SU-DHL-6 (cell line): ENCODE data around the gene CEP164.

Experiments used
- H2AFZ ChIP-seq: fragments of 200-600 bp; sonication (generic); 2 replicates; pipeline ENCODE4 v1.6.1; 2014; ENCODE audit warnings: low read depth, mild to moderate bottlenecking, moderate library complexity, mixed read lengths, antibody characterized with exemption, low read length; ENCODE audit not compliant: severe bottlenecking
- H3F3A ChIP-seq: fragments of 200-600 bp; shearing (Covaris generic); 2 replicates; pipeline ENCODE4 v1.6.0; 2016; ENCODE audit warnings: antibody characterized with exemption, mild to moderate bottlenecking; ENCODE audit not compliant: insufficient read depth
- H3K27ac ChIP-seq: fragments of 200-600 bp; sonication (generic); 2 replicates; pipeline ENCODE4 v1.5.1; 2016; ENCODE audit warnings: low read depth, mild to moderate bottlenecking, low read length, moderate library complexity, mixed read lengths
- H3K27me3 ChIP-seq: fragments of 200-600 bp; sonication (generic), shearing (Covaris generic); 2 replicates; pipeline ENCODE4 v1.6.0; 2014; ENCODE audit warnings: mild to moderate bottlenecking, low read length
- H3K36me3 ChIP-seq: fragments of 200-600 bp; sonication (generic); 2 replicates; pipeline ENCODE4 v1.6.1; 2014; ENCODE audit warnings: mild to moderate bottlenecking, low read length, mixed read lengths
- H3K4me2 ChIP-seq: fragments of 300-600, 200-600 bp; shearing (Covaris generic), sonication (generic); 2 replicates; pipeline ENCODE4 v1.6.0; 2014; ENCODE audit warnings: low read length, low read depth, mild to moderate bottlenecking; ENCODE audit not compliant: poor library complexity, severe bottlenecking
- H3K4me3 ChIP-seq: fragments of 200-600 bp; sonication (generic); 2 replicates; pipeline ENCODE4 v1.5.1; 2014; ENCODE audit warnings: antibody characterized with exemption, low read length, mild to moderate bottlenecking, mixed read lengths; ENCODE audit not compliant: insufficient read depth, poor library complexity, severe bottlenecking
- H3K79me2 ChIP-seq: fragments of 200-600 bp; sonication (generic); 2 replicates; pipeline ENCODE4 v1.6.1; 2014; ENCODE audit warnings: mild to moderate bottlenecking, low read length, moderate library complexity; ENCODE audit not compliant: insufficient read depth
- H3K9ac ChIP-seq: fragments of 200-600 bp; sonication (generic); 2 replicates; pipeline ENCODE4 v1.7.0; 2014; ENCODE audit warnings: mild to moderate bottlenecking, low read length
- H3K9me2 ChIP-seq: fragments of 200-600 bp; sonication (generic); replicated peaks from 2 replicates; pipeline ENCODE4 v1.6.1; 2014; ENCODE audit warnings: low read length; ENCODE audit not compliant: insufficient read depth
- H3K9me3 ChIP-seq: fragments of 200-600 bp; sonication (generic); 2 replicates; pipeline ENCODE4 v1.6.1; 2014; ENCODE audit warnings: low read length, mixed read lengths; ENCODE audit not compliant: insufficient read depth
- H4K20me1 ChIP-seq: fragments of 200-600 bp; sonication (generic); 2 replicates; pipeline ENCODE4 v1.6.1; 2014; ENCODE audit warnings: low read depth, mild to moderate bottlenecking, antibody characterized with exemption, low read length, moderate library complexity, mixed read lengths
- CTCF ChIP-seq: fragments of 200-600 bp; sonication (generic); IDR thresholded peaks from one replicate; pipeline ENCODE4 v1.5.1; 2017; ENCODE audit warnings: antibody characterized with exemption, mild to moderate bottlenecking, low read length, moderate library complexity; ENCODE audit not compliant: insufficient read depth, poor library complexity, severe bottlenecking
- EZH2phosphoT487 ChIP-seq: fragments of 200-600 bp; sonication (generic), shearing (Covaris generic); conservative IDR thresholded peaks from 2 replicates; pipeline ENCODE4 v1.6.1; 2018; ENCODE audit warnings: mild to moderate bottlenecking, antibody characterized with exemption, low read length, moderate library complexity, mixed read lengths

Gene CEP164

GRCh38 chr11:117415358-117415896 lies 87.8 kb downstream of the CEP164 start:
- no peak overlapping the region for H3K4me2 ChIP-seq
- TF ChIP-seq EZH2phosphoT487 (no peak), CTCF (no peak)
- H4K20me1 ChIP-seq, result no peaks in the 10 kb centered on the region

GRCh38 chr11:117417342-117417741 lies 89.7 kb downstream of the CEP164 start:
- no peaks in the 10 kb centered on the region for H3K9me2 ChIP-seq
- TF ChIP-seq EZH2phosphoT487 (no peak), CTCF (no peak)
- H3K9ac ChIP-seq, result no peak overlapping the region
- H3K4me3 ChIP-seq, result no peak overlapping the region
- no peak overlapping the region for H3K27ac ChIP-seq
- no peak overlapping the region for H2AFZ ChIP-seq
- H3K27me3 ChIP-seq, result no peaks in the 10 kb centered on the region
- H3K79me2 ChIP-seq, result no peaks in the 10 kb centered on the region
- no peaks in the 10 kb centered on the region for H3F3A ChIP-seq
- H3K36me3 ChIP-seq, result no peaks in the 10 kb centered on the region
- H3K9me3 ChIP-seq, result no peaks in the 10 kb centered on the region
- H3K4me2 ChIP-seq, result no peak overlapping the region
- H4K20me1 ChIP-seq, result no peaks in the 10 kb centered on the region

More at GRCh38 chr11:117415358-117415896, 87.8 kb downstream of the CEP164 start:
- H3K9me2 ChIP-seq, result no peaks in the 10 kb centered on the region
- H3K9me3 ChIP-seq, result no peaks in the 10 kb centered on the region
- H3K27me3 ChIP-seq, result no peaks in the 10 kb centered on the region
- H3F3A ChIP-seq, result no peaks in the 10 kb centered on the region
- no peaks in the 10 kb centered on the region for H3K79me2 ChIP-seq
- no peak overlapping the region for H3K4me3 ChIP-seq
- H3K36me3 ChIP-seq, result no peaks in the 10 kb centered on the region
- H3K27ac ChIP-seq, result no peak overlapping the region
- H2AFZ ChIP-seq, result no peak overlapping the region
- no peak overlapping the region for H3K9ac ChIP-seq

- H3K9me2 ChIP-seq, result no peaks in the 10 kb centered on the region
- no peak overlapping the region for H3K9ac ChIP-seq
- H3K36me3 ChIP-seq, result no peaks in the 10 kb centered on the region
- no peak overlapping the region for H3K27ac ChIP-seq
- no peaks in the 10 kb centered on the region for H3K79me2 ChIP-seq
- H3F3A ChIP-seq, result no peaks in the 10 kb centered on the region
- no peak overlapping the region for H3K4me2 ChIP-seq
- no peaks in the 10 kb centered on the region for H3K27me3 ChIP-seq
- no peak overlapping the region for H3K4me3 ChIP-seq
- TF ChIP-seq CTCF (no peak), EZH2phosphoT487 (no peak)
- H4K20me1 ChIP-seq, result no peaks in the 10 kb centered on the region
- no peaks in the 10 kb centered on the region for H3K9me3 ChIP-seq
- H2AFZ ChIP-seq, result no peak overlapping the region
These were observed 90.2 kb downstream of the CEP164 start for GRCh38 chr11:117417856-117418255.
